SK-N-MC (cell line): ENCODE measurements around the gene CCL20.
A peak's percentile ranks its signal among the peaks of the same experiment; 100 is the strongest.

Source experiments
- DNase-seq: peaks from one replicate; pipeline ENCODE4 v3.0.0-alpha.2; 2011; ENCODE audit warnings: low read depth, low spot score
- H3K27ac ChIP-seq: fragments of 200-600 bp; sonication (generic); 2 replicates; pipeline ENCODE4 v1.5.1; 2016; ENCODE audit warnings: mixed run types
- H3K36me3 ChIP-seq: fragments of 200-600 bp; sonication (generic); 2 replicates; pipeline ENCODE4 v1.6.1; 2017; ENCODE audit warnings: antibody characterized with exemption, low read length, mixed read lengths; ENCODE audit not compliant: insufficient read depth
- H3K4me3 ChIP-seq: fragments of 200-600 bp; sonication (generic); 2 replicates; pipeline ENCODE4 v1.5.1; 2016
- H3K9ac ChIP-seq: fragments of 200-600 bp; sonication (generic); 2 replicates; pipeline ENCODE4 v1.8.0; 2017; ENCODE audit warnings: mixed run types, mixed read lengths; ENCODE audit not compliant: insufficient read length
- H3K9me3 ChIP-seq: fragments of 200-600 bp; sonication (generic); 2 replicates; pipeline ENCODE4 v1.6.1; 2017; ENCODE audit warnings: low read depth, mild to moderate bottlenecking, antibody characterized with exemption, low read length, moderate library complexity, mixed read lengths
- EZH2 ChIP-seq: fragments of 200-600 bp; sonication (generic); IDR thresholded peaks from one replicate; pipeline ENCODE4 v1.6.1; 2017; ENCODE audit warnings: antibody characterized with exemption
- FOXP2 ChIP-seq: optimal IDR thresholded peaks from 2 replicates; pipeline ENCODE3; 2011; ENCODE audit warnings: mild to moderate bottlenecking, moderate library complexity; ENCODE audit not compliant: insufficient read depth; ENCODE audit errors: extremely low read length, control extremely low read depth
- POLR2AphosphoS5 ChIP-seq: IDR thresholded peaks from 2 replicates; pipeline ENCODE4 v1.6.1; 2012; ENCODE audit warnings: mild to moderate bottlenecking, low read depth, low read length, borderline replicate concordance

CCL20 gene

DNA sequence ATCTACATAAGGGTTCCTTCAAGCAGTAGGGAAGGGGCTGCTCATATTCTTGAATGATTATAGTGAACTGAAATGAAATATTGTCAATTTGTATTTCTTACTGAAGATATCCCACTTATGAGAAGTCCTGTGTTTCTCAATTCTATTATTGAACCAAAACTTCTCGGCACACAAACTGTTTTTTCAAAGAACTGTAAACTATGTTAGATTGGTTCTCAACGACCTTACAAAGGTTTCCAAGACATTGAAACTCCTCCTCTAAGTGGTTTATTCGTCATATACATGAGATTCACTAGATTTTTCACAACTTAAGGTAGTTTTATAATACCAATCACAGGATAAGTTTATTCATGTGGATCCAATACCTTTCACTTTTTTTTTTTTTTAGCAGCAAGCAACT, 1.4 kb downstream of the CCL20 start:
- no peak for DNase-seq
- Histone ChIP-seq H3K9ac (no peak overlapping the region), H3K27ac (no peak overlapping the region), H3K36me3 (no peaks in the 10 kb centered on the region), H3K4me3 (no peak overlapping the region), H3K9me3 (no peaks in the 10 kb centered on the region)
- TF ChIP-seq POLR2AphosphoS5 (no peak), EZH2 (no peak), FOXP2 (no peak)

DNA sequence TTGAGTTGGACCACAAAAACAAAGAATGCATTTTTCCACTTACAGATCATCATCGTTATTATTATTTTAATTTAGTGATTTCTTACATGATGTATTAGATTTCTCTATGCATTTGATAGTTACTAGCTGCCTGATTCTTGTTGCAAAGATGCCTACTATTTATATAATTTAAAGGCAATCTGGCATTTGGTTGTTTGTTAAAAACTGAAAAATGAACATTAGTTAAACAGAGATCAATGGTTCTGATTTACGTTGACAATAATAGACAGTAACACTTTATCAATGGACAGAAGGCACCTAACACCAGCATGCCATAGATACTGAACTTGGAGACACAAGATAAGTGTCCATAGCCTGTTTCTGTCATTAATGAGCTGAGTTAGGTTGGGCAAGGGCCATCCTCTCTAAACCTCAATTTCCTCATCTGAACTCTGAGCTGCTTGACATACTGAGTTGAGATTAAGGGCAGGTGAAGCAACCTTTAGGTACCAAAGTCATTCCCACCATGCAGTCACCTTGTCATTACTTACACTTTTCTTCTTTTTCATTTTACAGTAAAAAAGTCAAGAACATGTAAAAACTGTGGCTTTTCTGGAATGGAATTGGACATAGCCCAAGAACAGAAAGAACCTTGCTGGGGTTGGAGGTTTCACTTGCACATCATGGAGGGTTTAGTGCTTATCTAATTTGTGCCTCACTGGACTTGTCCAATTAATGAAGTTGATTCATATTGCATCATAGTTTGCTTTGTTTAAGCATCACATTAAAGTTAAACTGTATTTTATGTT, 3.1 kb downstream of the CCL20 start:
- no peaks in the 10 kb centered on the region for H3K9me3 ChIP-seq
- H3K4me3 ChIP-seq, result no peak overlapping the region
- no peak for DNase-seq
- H3K9ac ChIP-seq, result no peak overlapping the region
- H3K36me3 ChIP-seq, result no peaks in the 10 kb centered on the region
- H3K27ac ChIP-seq, result no peak overlapping the region
- TF ChIP-seq POLR2AphosphoS5 (no peak), EZH2 (no peak), FOXP2 (no peak)

DNA sequence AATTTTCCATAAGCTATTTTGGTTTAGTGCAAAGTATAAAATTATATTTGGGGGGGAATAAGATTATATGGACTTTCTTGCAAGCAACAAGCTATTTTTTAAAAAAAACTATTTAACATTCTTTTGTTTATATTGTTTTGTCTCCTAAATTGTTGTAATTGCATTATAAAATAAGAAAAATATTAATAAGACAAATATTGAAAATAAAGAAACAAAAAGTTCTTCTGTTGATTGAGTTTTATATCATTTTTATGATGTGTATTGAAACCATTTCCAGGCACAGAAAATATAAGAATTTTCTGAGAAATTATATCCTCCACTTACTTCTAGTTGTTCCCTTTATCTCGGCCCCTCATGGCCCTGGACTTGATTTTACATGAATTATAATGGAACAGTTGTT, 3.7 kb downstream of the CCL20 start:
- Histone ChIP-seq H3K9ac (no peak overlapping the region), H3K4me3 (no peak overlapping the region), H3K36me3 (no peaks in the 10 kb centered on the region), H3K27ac (no peak overlapping the region), H3K9me3 (no peaks in the 10 kb centered on the region)
- TF ChIP-seq POLR2AphosphoS5, result no peak
- TF ChIP-seq EZH2, result no peak
- no peak for TF ChIP-seq FOXP2
- DNase-seq, result no peak

DNA sequence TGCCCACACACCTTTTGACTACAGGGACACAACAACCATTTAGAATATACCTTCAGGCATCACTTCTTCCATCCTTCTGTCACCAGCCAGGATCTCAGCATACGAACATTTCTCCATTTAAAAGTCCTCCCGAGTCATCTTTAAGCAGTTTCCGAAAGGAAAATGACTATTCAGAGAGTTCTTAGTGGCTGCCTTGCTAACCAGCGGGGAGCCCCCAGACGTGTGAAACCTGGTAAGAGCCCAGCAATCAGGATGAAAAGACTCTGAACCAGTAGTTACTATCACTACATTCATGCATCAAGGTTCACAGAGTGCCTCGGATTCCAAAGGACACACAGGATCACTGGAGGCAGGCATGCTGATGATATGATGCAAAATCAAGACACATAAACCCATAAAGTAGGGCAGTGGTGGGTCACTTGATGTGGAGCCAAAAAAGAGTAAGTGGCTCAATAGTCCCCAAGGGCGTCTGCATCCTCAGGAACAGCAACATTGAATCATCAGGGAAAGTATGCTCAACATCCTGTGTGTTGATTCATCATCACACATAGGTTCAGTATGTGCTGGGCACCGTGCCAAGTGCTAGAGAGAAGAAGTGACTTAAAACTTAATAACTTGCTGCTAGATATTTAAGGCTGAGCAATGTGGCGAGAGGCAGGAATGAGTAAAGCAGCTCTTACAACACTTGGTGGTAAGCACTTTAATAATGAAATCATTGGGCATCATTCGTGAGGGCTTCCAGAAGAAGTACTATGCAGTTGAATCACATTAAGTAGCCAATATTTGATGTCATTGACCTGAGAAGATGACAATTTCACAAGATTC, 4.4 kb downstream of the CCL20 start:
- peak; percentile 83 for DNase-seq
- Histone ChIP-seq H3K9ac (no peak overlapping the region), H3K9me3 (no peaks in the 10 kb centered on the region), H3K4me3 (no peak overlapping the region), H3K36me3 (no peaks in the 10 kb centered on the region), H3K27ac (no peak overlapping the region)
- TF ChIP-seq FOXP2 (no peak), EZH2 (no peak), POLR2AphosphoS5 (no peak)

DNA sequence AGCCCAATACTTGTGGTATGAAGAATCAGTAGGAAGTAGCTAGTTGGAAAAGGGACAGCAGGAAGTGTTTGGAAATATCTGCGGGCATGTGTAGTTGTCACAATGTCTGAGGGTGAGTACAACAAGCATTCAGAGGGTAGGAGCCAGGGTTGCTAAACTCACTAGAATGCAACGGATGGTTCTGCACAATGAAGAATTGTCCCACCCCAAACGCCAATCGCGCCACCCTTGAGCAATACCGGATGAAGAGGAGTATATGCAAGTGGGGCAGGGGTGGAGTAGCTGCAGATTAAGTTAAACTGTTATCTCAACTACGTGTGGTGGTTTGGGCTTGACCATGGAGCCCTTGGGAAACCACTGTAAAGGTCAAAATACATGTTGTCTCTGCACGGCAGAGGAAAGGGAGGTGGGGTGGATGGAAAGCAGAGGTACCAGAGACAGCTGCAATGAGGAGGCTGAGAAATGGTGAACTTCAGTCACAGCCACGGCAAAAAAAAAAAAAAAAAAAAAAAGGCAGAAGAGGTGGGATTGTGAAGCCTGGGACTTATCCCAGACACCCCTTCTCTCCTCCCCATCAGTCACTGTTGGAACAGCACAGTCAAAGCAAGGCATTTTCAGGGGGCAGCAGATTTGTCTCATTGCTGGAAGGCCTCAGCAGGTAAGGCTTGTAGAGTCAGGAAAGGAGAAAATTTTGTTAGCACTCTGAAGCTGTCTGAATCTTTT, 5.2 kb downstream of the CCL20 start:
- Histone ChIP-seq H3K4me3 (no peak overlapping the region), H3K9me3 (no peaks in the 10 kb centered on the region), H3K27ac (no peak overlapping the region), H3K36me3 (no peaks in the 10 kb centered on the region), H3K9ac (no peak overlapping the region)
- DNase-seq, result no peak
- TF ChIP-seq EZH2, result no peak
- no peak for TF ChIP-seq FOXP2
- no peak for TF ChIP-seq POLR2AphosphoS5

DNA sequence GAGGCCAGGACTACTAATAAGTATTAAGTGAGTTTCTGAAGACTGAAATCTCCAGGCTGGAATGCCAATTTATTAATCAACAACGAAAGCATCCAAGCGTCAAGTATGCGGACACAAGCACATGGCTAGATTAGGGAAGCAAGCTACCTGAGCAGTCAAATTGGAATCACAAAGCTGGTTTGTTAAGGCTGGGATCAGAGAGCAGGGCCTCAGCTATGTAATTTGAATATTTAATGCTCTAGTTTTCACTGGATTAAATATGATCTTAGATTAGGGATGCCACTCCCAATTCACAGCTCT, 5.7 kb downstream of the CCL20 start:
- no peak for TF ChIP-seq EZH2
- no peak for TF ChIP-seq POLR2AphosphoS5
- TF ChIP-seq FOXP2, result no peak
- H3K36me3 ChIP-seq, result no peaks in the 10 kb centered on the region
- DNase-seq, result no peak
- no peak overlapping the region for H3K4me3 ChIP-seq
- no peak overlapping the region for H3K9ac ChIP-seq
- H3K27ac ChIP-seq, result no peak overlapping the region
- H3K9me3 ChIP-seq, result no peaks in the 10 kb centered on the region

DNA sequence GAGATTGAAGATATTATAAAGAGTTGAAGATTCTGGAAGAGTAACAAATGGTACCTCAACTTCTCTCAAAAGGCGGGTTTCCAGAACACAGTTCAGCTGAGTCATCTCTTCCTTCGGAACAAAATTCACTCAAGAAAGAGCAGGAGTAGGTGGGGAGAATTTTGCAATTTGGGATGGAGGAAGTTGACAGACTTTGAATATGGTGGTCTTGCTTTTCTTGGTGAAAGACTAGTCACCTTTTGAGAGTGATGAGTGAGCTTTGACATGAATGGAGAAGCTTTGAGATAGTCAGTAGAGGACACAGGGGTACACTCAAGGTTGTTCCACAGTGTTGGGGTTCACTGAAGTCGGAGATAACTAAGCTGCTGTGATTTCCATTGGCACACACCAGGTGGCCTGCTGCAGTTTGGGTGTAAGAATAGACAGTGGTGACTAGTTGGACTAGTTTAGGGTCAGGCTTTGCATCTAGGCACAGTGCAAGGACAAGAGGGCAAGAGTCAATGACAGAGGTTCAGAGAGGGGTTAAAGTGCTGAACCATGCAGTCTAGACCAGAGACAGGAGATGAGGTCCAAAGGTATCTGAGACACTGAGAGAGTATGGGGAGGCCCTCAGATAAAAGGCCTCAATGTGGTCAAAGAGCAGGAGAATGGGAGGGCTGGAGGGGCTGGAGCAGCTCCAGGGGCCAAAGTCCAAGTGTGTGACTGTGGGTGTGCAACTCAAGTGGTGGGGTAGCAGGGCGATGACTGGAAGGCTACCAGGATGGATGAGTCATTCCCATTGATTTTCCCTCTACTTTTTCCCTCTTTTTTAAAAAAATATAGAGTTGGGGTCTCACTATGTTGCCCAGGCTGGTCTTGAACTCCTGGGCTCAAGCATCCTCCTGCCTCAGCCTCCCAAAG, 7.7 kb downstream of the CCL20 start:
- Histone ChIP-seq H3K36me3 (no peaks in the 10 kb centered on the region), H3K4me3 (no peak overlapping the region), H3K9me3 (no peaks in the 10 kb centered on the region), H3K9ac (no peak overlapping the region), H3K27ac (no peak overlapping the region)
- no peak for DNase-seq
- no peak for TF ChIP-seq POLR2AphosphoS5

DNA sequence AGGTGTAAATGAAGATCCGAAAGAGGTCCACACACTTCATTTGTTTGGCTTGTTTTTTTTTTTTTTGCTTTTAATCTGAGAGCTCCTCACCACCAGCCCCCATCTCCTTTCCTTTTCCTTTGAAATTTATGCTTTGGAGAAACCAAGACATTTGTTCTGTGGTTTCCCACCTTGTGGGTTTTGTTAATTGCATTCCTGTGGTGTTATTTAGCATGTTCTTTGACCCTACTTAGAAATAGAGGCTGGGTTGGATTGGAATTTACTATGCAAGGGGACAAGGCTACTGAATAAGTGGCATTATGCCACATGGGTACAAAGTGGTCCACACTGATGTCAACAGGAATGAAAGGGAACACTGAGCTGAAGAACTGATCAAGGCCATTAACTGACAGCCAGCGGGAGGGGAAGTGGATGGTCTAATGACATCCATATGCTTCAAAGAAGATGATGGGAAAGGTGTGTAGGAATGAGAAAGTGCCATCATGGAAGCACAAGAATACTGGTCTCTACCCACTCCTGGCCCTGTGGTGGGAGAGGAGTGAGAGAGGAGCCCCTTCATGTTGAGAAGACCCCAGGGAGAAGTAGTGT, 8.9 kb downstream of the CCL20 start:
- no peak overlapping the region for H3K9ac ChIP-seq
- H3K36me3 ChIP-seq, result no peaks in the 10 kb centered on the region
- no peak for TF ChIP-seq EZH2
- no peak for TF ChIP-seq FOXP2
- no peak for TF ChIP-seq POLR2AphosphoS5
- no peak for DNase-seq
- H3K27ac ChIP-seq, result no peak overlapping the region
- H3K9me3 ChIP-seq, result no peaks in the 10 kb centered on the region
- no peak overlapping the region for H3K4me3 ChIP-seq
